Lung (tissue), 12 donors: ENCODE results near the gene GHR. TPM values are rescaled to one million over a fixed set of nuclear protein-coding genes. Genes with fewer than 3 reads are reported as not detected.
A peak's percentile ranks its signal among the peaks of the same experiment; 100 is the strongest.

Source experiments
- ATAC-seq: fragments of 200-7000 bp; cut with Tn5 transposase; one replicate; pipeline ENCODE4 v1.9.1; 2020; ENCODE audit warnings: moderate number of reproducible peaks; ENCODE audit not compliant: insufficient read depth, low FRiP score
- DNase-seq, 3 donors: peaks; one replicate each; pipeline ENCODE4 v3.0.0-alpha.2; 2013 to 2017
- H3K27ac ChIP-seq, 2 donors: one replicate each; pipeline ENCODE4 v1.5.1; 2013; ENCODE audit warnings: mild to moderate bottlenecking in 2 of 2, moderate library complexity in 2 of 2, control low read depth in 1 of 2, inconsistent platforms in 1 of 2, low read depth in 1 of 2, low read length in 1 of 2
- H3K27me3 ChIP-seq, 3 donors: one replicate each; pipeline ENCODE4 v1.5.1; 2013; ENCODE audit warnings: low read length in 2 of 3; ENCODE audit not compliant: control insufficient read depth in 3 of 3, insufficient read depth in 3 of 3
- H3K36me3 ChIP-seq, 4 donors: one replicate each; pipeline ENCODE4 v1.5.1; 2013; ENCODE audit warnings: low read length in 4 of 4, mild to moderate bottlenecking in 1 of 4, moderate library complexity in 1 of 4; ENCODE audit not compliant: control insufficient read depth in 4 of 4, insufficient read depth in 4 of 4
- H3K4me1 ChIP-seq, 5 donors: one replicate each; pipeline ENCODE4 v1.5.1; 2013; ENCODE audit warnings: low read length in 5 of 5, mild to moderate bottlenecking in 2 of 5, moderate library complexity in 1 of 5; ENCODE audit not compliant: control insufficient read depth in 5 of 5, insufficient read depth in 5 of 5
- H3K4me3 ChIP-seq: one replicate; pipeline ENCODE4 v1.5.1; 2013; ENCODE audit warnings: mild to moderate bottlenecking, control low read depth, moderate library complexity
- H3K9ac ChIP-seq, 2 donors: one replicate each; pipeline ENCODE4 v1.5.1; 2013; ENCODE audit warnings: low read length in 2 of 2, control low read depth in 1 of 2; ENCODE audit not compliant: insufficient read depth in 1 of 2
- H3K9me3 ChIP-seq, 4 donors: one replicate each; pipeline ENCODE4 v1.5.1; 2013; ENCODE audit warnings: low read length in 3 of 4, mild to moderate bottlenecking in 1 of 4, moderate library complexity in 1 of 4; ENCODE audit not compliant: control insufficient read depth in 4 of 4, insufficient read depth in 3 of 4
- WGBS, 2 donors: extraction: QIAGEN DNeasy Blood & Tissue Kit; methylation state at CpG; one replicate each; pipeline ENCODE4 v1.1.7; 2013; 5-methylcytosine and 5-hydroxymethylcytosine counted together
- polyA plus RNA-seq, 2 donors: library from polyadenylated mRNA; stranded (reverse); fragments of 200-250 nt; gene quantifications; one replicate each; pipeline ENCODE4 v1.2.1, GENCODE V29; 2013
- total RNA-seq, 2 donors: library from RNA; depleted of rRNA in 1 of 2; stranded (reverse); fragments of >200 nt in 1 of 2; gene quantifications; one replicate each; pipeline ENCODE4 v1.2.1, GENCODE V29; 2014 to 2021
- TF ChIP-seq, protein P1 (sequence below): IDR thresholded peaks from 2 replicates; pipeline ENCODE4 v1.5.1; 2012; ENCODE audit warnings: mild to moderate bottlenecking; ENCODE audit errors: control extremely low read depth, extremely low read depth
- donor health status: control.
- donor health status: control.
- donor health status: Bipolar disorder and iron deficiency.
- donor health status: healthy.
- donor health status: DM: yes; HTN: yes; CAD: no.

The GHR gene
- total and polyA plus RNA-seq, 4 donors = 0.98 to 23.8 (median 3.2) TPM

DNA sequence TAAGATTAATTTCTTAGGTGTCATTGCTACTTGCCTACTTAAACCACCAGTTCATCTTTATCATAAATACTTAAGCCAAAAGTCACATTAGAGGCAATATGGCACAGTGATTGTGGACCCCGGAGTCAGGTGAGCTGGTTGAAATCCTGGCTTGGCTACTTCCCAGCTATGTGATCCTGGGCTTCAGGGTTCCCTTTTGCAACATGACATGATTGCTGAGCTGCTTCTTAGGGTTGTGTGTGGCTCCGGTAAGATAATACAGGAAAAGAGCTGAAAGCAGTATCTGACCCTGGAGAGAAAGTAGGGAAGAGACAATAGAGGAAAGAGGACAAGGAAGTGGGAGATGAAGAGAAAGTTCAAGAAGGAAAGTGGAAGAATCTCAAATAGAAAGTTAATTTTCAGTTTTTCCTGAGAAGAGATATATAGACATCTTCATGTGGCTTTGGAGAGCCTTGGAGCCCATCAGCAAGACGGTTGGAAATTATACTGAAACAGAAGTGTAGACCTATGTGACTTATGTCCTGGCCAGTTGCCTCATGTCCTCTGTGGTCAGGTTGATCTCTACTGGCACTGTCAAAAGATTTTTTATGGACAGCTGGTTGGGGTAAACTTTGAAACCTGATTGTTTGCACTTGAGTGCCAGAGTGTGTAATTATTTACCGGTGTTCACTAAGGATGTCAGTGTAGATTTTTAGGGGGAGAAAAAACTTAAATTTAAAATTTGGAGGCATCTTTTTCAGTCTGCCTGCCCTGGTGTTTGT lies 93.2 kb downstream of the GHR start:
- no peak for ATAC-seq
- H3K9ac ChIP-seq = no peak overlapping the region

DNA sequence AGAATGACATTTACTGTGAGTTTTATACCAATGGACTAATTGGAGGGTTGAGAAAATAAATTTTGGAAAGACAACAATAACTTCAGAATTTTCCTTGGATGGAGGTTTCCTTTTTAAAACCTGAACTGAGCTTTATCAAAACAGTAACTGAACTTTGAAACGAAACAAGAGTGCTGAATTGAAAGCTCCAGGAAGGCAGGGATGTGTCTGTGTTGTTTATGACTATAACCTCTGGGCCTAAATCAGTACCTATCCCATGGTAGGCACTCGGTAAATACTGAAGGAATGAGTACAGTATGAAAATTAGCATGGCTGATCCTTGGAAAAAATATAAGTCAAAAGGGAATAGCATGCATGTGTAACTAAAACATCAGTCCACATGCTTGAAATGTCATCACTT lies 93.9 kb downstream of the GHR start:
- Histone ChIP-seq H3K9ac (no peak overlapping the region), H3K36me3 (no peaks in the 10 kb centered on the region), H3K9me3 (no peaks in the 10 kb centered on the region), H3K4me1 (peaks cover 0 to 34% (median 12%) of the 10 kb centered on the region in 5 donors), H3K27me3 (no peaks in the 10 kb centered on the region), H3K27ac (no peak overlapping the region), H3K4me3 (no peak overlapping the region)
- WGBS, 2 donors = 72 to 79% methylated on average over 2 of the region's 2 CpGs
- no peak for ATAC-seq
- TF ChIP-seq, protein P1, sequence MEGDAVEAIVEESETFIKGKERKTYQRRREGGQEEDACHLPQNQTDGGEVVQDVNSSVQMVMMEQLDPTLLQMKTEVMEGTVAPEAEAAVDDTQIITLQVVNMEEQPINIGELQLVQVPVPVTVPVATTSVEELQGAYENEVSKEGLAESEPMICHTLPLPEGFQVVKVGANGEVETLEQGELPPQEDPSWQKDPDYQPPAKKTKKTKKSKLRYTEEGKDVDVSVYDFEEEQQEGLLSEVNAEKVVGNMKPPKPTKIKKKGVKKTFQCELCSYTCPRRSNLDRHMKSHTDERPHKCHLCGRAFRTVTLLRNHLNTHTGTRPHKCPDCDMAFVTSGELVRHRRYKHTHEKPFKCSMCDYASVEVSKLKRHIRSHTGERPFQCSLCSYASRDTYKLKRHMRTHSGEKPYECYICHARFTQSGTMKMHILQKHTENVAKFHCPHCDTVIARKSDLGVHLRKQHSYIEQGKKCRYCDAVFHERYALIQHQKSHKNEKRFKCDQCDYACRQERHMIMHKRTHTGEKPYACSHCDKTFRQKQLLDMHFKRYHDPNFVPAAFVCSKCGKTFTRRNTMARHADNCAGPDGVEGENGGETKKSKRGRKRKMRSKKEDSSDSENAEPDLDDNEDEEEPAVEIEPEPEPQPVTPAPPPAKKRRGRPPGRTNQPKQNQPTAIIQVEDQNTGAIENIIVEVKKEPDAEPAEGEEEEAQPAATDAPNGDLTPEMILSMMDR = no peak
- no peak for DNase-seq

More for the DNA sequence above, 93.2 kb downstream of the GHR start:
- H3K27ac ChIP-seq = no peak overlapping the region
- H3K9me3 ChIP-seq = no peaks in the 10 kb centered on the region
- H3K4me1 ChIP-seq = peaks cover 0 to 32% (median 12%) of the 10 kb centered on the region in 5 donors
- WGBS, 2 donors = 81 to 88% methylated on average over 4 of the region's 4 CpGs
- H3K36me3 ChIP-seq = no peaks in the 10 kb centered on the region
- TF ChIP-seq, protein P1 = no peak
- H3K4me3 ChIP-seq = no peak overlapping the region
- H3K27me3 ChIP-seq = no peaks in the 10 kb centered on the region
- no peak for DNase-seq

- Histone ChIP-seq H3K27ac (no peak overlapping the region), H3K4me1 (peaks cover 0 to 37% (median 12%) of the 10 kb centered on the region in 5 donors), H3K36me3 (no peaks in the 10 kb centered on the region), H3K27me3 (no peaks in the 10 kb centered on the region), H3K9me3 (no peaks in the 10 kb centered on the region), H3K9ac (no peak overlapping the region), H3K4me3 (no peak overlapping the region)
- TF ChIP-seq, protein P1 = no peak
- ATAC-seq (no peak), DNase-seq (peak; percentile 52 to 85 (median 78))
- 47 to 72% methylated on average over 8 of the region's 8 CpGs for WGBS, 2 donors
These were observed 95.5 kb downstream of the GHR start for GRCh38 chr5:42518595-42519221.
